ENCODE data around the gene INSIG1. TPM values are rescaled to one million over a fixed set of nuclear protein-coding genes. Genes with fewer than 3 reads are reported as not detected.
A peak's percentile ranks its signal among the peaks of the same experiment; 100 is the strongest.

The INSIG1 gene
- total and polyA plus RNA-seq, 8 donors = 13.5 to 170 (median 21.4) TPM

- H3K4me3 ChIP-seq = no peak overlapping the region
- DNase-seq (no peak), ATAC-seq (no peak)
- H3K4me1 ChIP-seq = no peaks in the 10 kb centered on the region
- H3K36me3 ChIP-seq = no peaks in the 10 kb centered on the region
- no peaks in the 10 kb centered on the region for H3K9me3 ChIP-seq
- H3K27ac ChIP-seq = no peak overlapping the region
- H3K27me3 ChIP-seq = peaks cover 0 to 25% of the 10 kb centered on the region in 2 donors
- intact Hi-C loops (cut with DNase I) = no loop called here
- TF ChIP-seq CTCF (IDR thresholded peaks at IDR 0.05) = no peak
These were observed 35.9 kb downstream of the INSIG1 start for GRCh38 chr7:155333346-155334234.

GRCh38 chr7:155336812-155337602 is 39.3 kb downstream of the INSIG1 start:
- no peaks in the 10 kb centered on the region for H3K36me3 ChIP-seq
- peaks cover 0 to 44% of the 10 kb centered on the region in 2 donors for H3K27me3 ChIP-seq
- ATAC-seq (no peak), DNase-seq (peak in 1 of 4 donors; percentile 28)
- H3K4me3 ChIP-seq = no peak overlapping the region
- intact Hi-C loops (cut with DNase I) = no loop called here
- H3K4me1 ChIP-seq = no peaks in the 10 kb centered on the region
- no peak for TF ChIP-seq CTCF (IDR thresholded peaks at IDR 0.05)
- no peak overlapping the region for H3K27ac ChIP-seq
- no peaks in the 10 kb centered on the region for H3K9me3 ChIP-seq

- no peaks in the 10 kb centered on the region for H3K9me3 ChIP-seq
These were observed 40.4 kb downstream of the INSIG1 start for GRCh38 chr7:155337946-155338631.

GRCh38 chr7:155338632-155339320 is 41.1 kb downstream of the INSIG1 start:
- H3K4me1 ChIP-seq = no peaks in the 10 kb centered on the region
- H3K27ac ChIP-seq = no peak overlapping the region
- no peaks in the 10 kb centered on the region for H3K9me3 ChIP-seq
- DNase-seq = peak in 2 of 4 donors; percentile 24 to 57
- ATAC-seq = no peak
- H3K36me3 ChIP-seq = no peaks in the 10 kb centered on the region
- peaks cover 0 to 50% of the 10 kb centered on the region in 2 donors for H3K27me3 ChIP-seq
- no peak for TF ChIP-seq CTCF (IDR thresholded peaks at IDR 0.05)
- no peak overlapping the region for H3K4me3 ChIP-seq
- intact Hi-C loops (cut with DNase I) = no loop called here

More at GRCh38 chr7:155337946-155338631, 40.4 kb downstream of the INSIG1 start:
- Histone ChIP-seq H3K27me3 (peaks cover 0 to 44% of the 10 kb centered on the region in 2 donors), H3K4me1 (no peaks in the 10 kb centered on the region), H3K4me3 (no peak overlapping the region), H3K36me3 (no peaks in the 10 kb centered on the region), H3K27ac (no peak overlapping the region)
- DNase-seq (peak in 2 of 4 donors; percentile 24 to 79), ATAC-seq (no peak)
- no peak for TF ChIP-seq CTCF (IDR thresholded peaks at IDR 0.05)
- intact Hi-C loops (cut with DNase I) = no loop called here

Data from left lung (tissue), 10 donors.